Renal pelvis (tissue), 12 donors: Measurements from ENCODE around the gene C1D. TPM values are rescaled to one million over a fixed set of nuclear protein-coding genes. Genes with fewer than 3 reads are reported as not detected.
A peak's percentile ranks its signal among the peaks of the same experiment; 100 is the strongest.

Experiments used
- DNase-seq: peaks from one replicate; pipeline ENCODE4 v3.0.0-alpha.2; 2013
- long read RNA-seq, 16 experiments: transcript quantifications; one replicate each; lab custom pipeline, GENCODE V29; 2026
- polyA plus RNA-seq, 3 donors: library from polyadenylated mRNA; unstranded; fragments of 120-200 nt; gene quantifications; one replicate each; pipeline ENCODE4 v1.2.1, GENCODE V29; 2013; ENCODE audit not compliant: insufficient read length in 3 of 3

C1D gene, protein sequence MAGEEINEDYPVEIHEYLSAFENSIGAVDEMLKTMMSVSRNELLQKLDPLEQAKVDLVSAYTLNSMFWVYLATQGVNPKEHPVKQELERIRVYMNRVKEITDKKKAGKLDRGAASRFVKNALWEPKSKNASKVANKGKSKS
- polyA plus RNA-seq, result 10 to 100 TPM; 38.6 to 42.3 (median 40.1) TPM
- long read RNA-seq, donor 1, transcript C1D-201 (5 exons, 2,233 nt), result minor isoform, 18 of 73 reads
- long read RNA-seq, donor 1, transcript C1D-204 (5 exons, 736 nt), result major isoform, 26 of 73 reads
- long read RNA-seq, donor 1, partial matches to known transcripts, result 18 of 73 reads
- long read RNA-seq, donor 1, other reads (novel, unspliced or antisense), result 8 of 73 reads
- long read RNA-seq, donor 2, transcript C1D-201 (5 exons, 2,233 nt), result minor isoform, 22 of 96 reads
- long read RNA-seq, donor 2, transcript C1D-204 (5 exons, 736 nt), result major isoform, 41 of 96 reads
- long read RNA-seq, donor 2, partial matches to known transcripts, result 21 of 96 reads
- long read RNA-seq, donor 2, other reads (novel, unspliced or antisense), result 9 of 96 reads
- long read RNA-seq, donor 3, transcript C1D-201 (5 exons, 2,233 nt), result minor isoform, 23 of 83 reads
- long read RNA-seq, donor 3, transcript C1D-204 (5 exons, 736 nt), result major isoform, 29 of 83 reads
- long read RNA-seq, donor 3, partial matches to known transcripts, result 21 of 83 reads
- long read RNA-seq, donor 3, other reads (novel, unspliced or antisense), result 6 of 83 reads
- long read RNA-seq, donor 4, transcript C1D-204 (5 exons, 736 nt), result major isoform, 36 of 103 reads
- long read RNA-seq, donor 4, transcript C1D-201 (5 exons, 2,233 nt), result minor isoform, 25 of 103 reads
- long read RNA-seq, donor 4, partial matches to known transcripts, result 26 of 103 reads
- long read RNA-seq, donor 4, other reads (novel, unspliced or antisense), result 15 of 103 reads
- long read RNA-seq, donor 5, transcript C1D-204 (5 exons, 736 nt), result major isoform, 28 of 60 reads
- long read RNA-seq, donor 5, transcript C1D-201 (5 exons, 2,233 nt), result minor isoform, 17 of 60 reads
- long read RNA-seq, donor 5, partial matches to known transcripts, result 15 of 60 reads
- long read RNA-seq, donor 5, other reads (novel, unspliced or antisense), result 0 of 60 reads
- long read RNA-seq, donor 6, transcript C1D-204 (5 exons, 736 nt), result major isoform, 18 of 44 reads
- long read RNA-seq, donor 6, transcript C1D-201 (5 exons, 2,233 nt), result minor isoform, 15 of 44 reads
- long read RNA-seq, donor 6, partial matches to known transcripts, result 11 of 44 reads
- long read RNA-seq, donor 6, other reads (novel, unspliced or antisense), result 0 of 44 reads
- long read RNA-seq, donor 7, transcript C1D-201 (5 exons, 2,233 nt), result major isoform, 26 of 102 reads
- long read RNA-seq, donor 7, transcript C1D-204 (5 exons, 736 nt), result minor isoform, 24 of 102 reads
- long read RNA-seq, donor 7, partial matches to known transcripts, result 44 of 102 reads
- long read RNA-seq, donor 7, other reads (novel, unspliced or antisense), result 8 of 102 reads
- long read RNA-seq, donor 8, transcript C1D-204 (5 exons, 736 nt), result major isoform, 13 of 19 reads
- long read RNA-seq, donor 8, transcript C1D-201 (5 exons, 2,233 nt), result minor isoform, 6 of 19 reads
- long read RNA-seq, donor 8, partial matches to known transcripts, result 0 of 19 reads
- long read RNA-seq, donor 8, other reads (novel, unspliced or antisense), result 0 of 19 reads
- long read RNA-seq, donor 9, transcript C1D-204 (5 exons, 736 nt), result major isoform, 44 of 102 reads
- long read RNA-seq, donor 9, transcript C1D-201 (5 exons, 2,233 nt), result minor isoform, 21 of 102 reads
- long read RNA-seq, donor 9, partial matches to known transcripts, result 28 of 102 reads
- long read RNA-seq, donor 9, other reads (novel, unspliced or antisense), result 9 of 102 reads
- long read RNA-seq, donor 10, transcript C1D-204 (5 exons, 736 nt), result major isoform, 30 of 61 reads
- long read RNA-seq, donor 10, transcript C1D-201 (5 exons, 2,233 nt), result minor isoform, 19 of 61 reads
- long read RNA-seq, donor 10, partial matches to known transcripts, result 12 of 61 reads
- long read RNA-seq, donor 10, other reads (novel, unspliced or antisense), result 0 of 61 reads
- long read RNA-seq, donor 11, transcript C1D-204 (5 exons, 736 nt), result major isoform, 17 of 34 reads
- long read RNA-seq, donor 11, transcript C1D-201 (5 exons, 2,233 nt), result minor isoform, 7 of 34 reads
- long read RNA-seq, donor 11, partial matches to known transcripts, result 9 of 34 reads
- long read RNA-seq, donor 11, other reads (novel, unspliced or antisense), result 0 of 34 reads
- long read RNA-seq, donor 12, transcript C1D-201 (5 exons, 2,233 nt), result minor isoform, 27 of 122 reads
- long read RNA-seq, donor 12, transcript C1D-204 (5 exons, 736 nt), result major isoform, 51 of 122 reads
- long read RNA-seq, donor 12, partial matches to known transcripts, result 25 of 122 reads
- long read RNA-seq, donor 12, other reads (novel, unspliced or antisense), result 18 of 122 reads
- long read RNA-seq, donor 13, transcript C1D-201 (5 exons, 2,233 nt), result minor isoform, 15 of 57 reads
- long read RNA-seq, donor 13, transcript C1D-204 (5 exons, 736 nt), result major isoform, 27 of 57 reads
- long read RNA-seq, donor 13, partial matches to known transcripts, result 14 of 57 reads
- long read RNA-seq, donor 13, other reads (novel, unspliced or antisense), result 0 of 57 reads
- long read RNA-seq, donor 14, result 0 reads
- long read RNA-seq, donor 15, transcript C1D-201 (5 exons, 2,233 nt), result minor isoform, 20 of 86 reads
- long read RNA-seq, donor 15, transcript C1D-204 (5 exons, 736 nt), result major isoform, 44 of 86 reads
- long read RNA-seq, donor 15, partial matches to known transcripts, result 16 of 86 reads
- long read RNA-seq, donor 15, other reads (novel, unspliced or antisense), result 5 of 86 reads
- long read RNA-seq, donor 16, transcript C1D-204 (5 exons, 736 nt), result major isoform, 52 of 114 reads
- long read RNA-seq, donor 16, transcript C1D-201 (5 exons, 2,233 nt), result minor isoform, 26 of 114 reads
- long read RNA-seq, donor 16, partial matches to known transcripts, result 26 of 114 reads
- long read RNA-seq, donor 16, other reads (novel, unspliced or antisense), result 9 of 114 reads

DNA sequence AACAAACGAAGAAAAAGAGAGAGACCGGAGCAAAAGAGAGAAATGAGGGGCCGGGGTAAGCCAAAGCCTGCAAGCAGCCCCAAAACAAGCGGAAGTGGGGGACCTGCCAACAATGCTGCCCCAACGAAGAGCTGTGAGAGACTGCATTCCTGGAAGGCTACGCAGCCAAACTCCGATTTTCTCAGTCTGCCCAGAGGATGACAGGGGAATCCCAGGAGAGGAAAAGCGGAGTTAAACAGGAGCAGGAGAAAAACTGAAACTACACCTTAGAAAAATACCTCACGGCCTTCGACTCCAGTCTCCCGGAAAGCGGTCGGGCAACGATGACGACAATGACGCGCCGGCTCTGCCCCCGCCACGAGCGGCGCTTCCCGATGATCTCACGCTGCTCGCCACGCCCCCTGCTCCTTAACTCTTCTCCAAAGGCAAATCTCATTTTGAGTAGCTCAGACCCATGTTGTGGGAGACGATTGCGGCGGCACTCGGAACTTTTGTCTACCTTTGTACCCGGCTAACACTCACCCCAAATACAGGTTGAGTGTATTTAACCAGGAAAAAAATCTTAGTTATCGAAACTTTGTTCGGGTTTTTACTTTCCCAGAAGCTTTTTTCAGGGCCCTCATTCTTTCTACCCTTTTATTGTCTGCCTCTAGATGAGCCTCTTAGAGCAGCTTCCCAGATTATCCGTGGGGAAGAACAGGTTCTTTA, at the start of gene C1D:
C1D (minus strand) TSS at position 325 of the 708 bp plus-strand sequence. CDS start 15,694 bp downstream, outside the sequence.
- peak; percentile 94 for DNase-seq

DNA sequence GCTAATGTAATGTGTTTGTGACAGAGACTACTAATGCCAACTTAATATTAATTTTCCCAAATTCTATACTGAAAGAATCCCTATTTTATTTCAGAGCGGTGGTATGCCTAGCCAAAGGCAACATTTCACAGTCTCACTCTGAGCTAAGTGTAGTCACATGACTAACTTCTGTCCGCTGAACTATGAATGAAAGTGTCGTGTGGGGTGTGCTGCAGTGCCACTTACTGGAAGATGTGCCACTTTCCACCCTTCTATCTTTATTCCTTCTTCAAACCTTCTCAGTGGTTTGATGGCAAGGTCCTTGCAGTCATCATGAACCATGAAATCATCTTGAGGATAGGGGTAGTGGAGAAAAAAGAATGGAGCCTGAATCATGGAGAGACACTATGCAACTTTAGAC, 47.3 kb upstream of the C1D start:
- DNase-seq, result no peak

DNA sequence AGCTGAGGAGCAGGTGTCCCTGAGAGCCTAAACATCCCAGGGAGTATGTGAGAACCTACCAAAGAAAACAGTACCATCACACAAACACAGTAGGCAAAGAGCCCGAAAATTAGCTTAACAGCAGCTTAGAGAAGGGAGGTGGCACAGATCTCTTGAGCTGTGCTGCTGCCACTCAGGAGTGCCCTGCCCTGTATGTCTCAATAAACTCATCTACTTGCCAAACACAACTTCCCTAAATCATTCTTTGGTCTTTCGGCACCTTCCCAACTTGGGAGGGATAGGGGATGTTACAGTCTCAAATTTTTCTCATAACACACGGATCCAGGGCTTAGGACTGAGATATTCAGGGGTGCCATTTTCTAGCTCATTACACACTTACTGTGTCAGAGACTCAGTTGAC, 45.3 kb upstream of the C1D start:
- DNase-seq, result no peak

DNA sequence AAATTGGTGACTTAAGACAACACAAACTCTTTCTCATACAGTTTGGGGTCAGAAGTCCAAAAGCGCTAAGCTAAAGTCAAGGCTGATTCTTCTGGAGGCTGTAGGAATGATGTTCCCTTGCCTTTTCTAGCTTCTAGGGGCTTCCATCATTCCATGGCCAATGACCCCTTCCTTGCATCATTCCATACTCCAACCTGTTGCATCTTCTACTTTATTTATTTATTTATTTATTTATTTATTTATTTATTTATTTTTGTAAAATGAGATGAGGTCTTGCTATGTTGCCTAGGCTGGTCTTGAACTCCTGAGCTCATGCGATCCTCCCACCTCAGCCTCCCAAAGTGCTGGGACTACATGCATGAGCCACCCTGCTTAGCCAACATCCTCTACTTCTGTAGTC, 44.7 kb upstream of the C1D start:
- no peak for DNase-seq

DNA sequence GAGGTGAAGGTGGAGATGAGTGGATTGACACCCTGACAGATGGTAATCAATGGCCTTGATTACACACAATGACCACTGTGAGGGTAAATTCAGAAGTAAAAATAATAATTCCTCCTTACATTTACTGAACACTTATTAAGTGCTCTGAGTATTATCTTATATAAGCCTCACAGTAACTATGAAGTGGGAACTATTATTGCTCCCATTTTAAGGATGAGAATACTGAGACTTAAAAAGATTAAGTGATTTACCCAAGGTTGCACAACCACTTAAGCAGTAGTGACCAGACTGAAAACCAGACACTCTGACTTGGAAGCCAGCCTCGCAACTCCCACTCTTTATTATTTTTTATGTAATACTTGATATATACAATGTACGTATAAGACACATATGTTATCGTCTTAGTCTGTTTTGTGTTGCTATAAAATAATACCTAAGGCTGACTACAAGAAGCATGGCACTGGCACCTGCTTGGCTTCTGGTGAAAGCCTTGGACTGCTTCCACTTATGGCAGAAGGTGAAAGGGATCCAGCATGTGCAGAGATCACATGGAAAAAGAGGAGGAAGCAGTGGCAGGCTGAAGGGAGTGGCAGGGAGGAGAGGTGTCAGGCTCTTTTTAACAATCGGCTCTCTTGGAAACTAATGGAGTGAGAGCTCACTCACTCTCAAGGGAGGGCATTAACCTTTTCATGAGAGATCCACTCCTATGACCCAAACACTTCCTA, 41.5 kb upstream of the C1D start:
- no peak for DNase-seq

DNA sequence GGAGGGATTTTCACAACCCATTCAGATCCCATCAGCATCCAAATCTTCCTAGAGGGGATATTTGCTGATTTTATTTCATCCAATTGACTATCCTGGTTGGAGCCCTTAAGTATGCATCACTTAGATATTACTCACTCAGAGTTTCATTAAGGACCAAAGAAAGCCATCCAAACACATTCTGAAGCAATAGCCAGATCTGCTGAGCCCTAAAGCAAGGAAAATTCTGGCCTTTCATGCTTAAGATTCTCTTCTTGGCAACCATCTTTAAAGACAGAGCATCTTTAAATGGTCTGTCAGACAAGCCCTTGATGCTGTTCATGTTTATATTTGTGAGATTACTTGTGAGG, 40.9 kb upstream of the C1D start:
- DNase-seq, result no peak

DNA sequence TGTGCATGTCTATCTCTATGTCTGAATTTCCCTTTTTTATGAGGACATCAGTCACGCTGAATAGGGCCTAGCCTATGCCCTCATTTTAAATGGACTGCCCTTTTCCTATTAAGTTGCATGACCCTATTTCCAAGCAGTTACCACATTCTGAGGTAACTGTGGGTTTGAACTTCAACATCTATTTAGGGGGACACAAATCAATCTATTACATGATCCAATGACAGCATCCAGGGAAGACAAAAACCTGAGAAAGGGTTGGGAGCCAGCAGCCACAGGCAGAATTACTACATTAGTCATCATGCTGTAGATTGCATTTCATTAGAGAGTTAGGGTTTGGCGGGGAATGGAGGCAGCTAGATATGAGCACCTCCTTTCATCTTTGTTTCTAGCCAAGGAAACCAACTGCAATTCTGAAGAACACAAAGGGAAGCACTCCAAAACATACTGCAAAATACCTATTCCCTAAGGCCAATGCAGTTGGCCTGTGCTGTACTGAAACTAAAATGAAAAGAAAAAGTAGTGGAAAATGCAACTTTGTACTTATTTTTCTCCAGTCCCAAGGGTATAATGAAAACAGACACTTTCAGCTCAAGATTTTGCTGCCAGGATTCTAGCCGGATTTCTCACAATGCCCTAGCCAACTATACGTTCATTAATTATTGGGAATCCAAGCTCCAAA, 40.4 kb upstream of the C1D start:
- no peak for DNase-seq

DNA sequence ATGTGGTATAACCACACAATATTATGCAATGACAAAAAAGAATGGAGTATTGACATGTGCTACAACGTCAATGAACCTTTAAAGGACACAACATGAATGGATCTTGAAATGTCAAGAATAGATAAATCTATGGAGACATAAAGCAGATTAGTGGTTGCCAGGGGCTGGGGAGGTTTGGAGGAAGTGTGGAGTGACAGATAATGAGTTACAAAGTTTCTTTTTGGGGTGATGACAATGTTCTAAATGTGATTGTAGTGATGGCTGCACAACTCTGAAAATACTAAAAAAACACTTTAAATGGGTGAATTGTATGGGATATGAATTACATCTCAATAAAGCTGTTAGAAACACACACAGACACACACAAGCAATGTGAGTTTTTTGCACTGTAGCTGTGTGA, 37.4 kb upstream of the C1D start:
- no peak for DNase-seq

DNA sequence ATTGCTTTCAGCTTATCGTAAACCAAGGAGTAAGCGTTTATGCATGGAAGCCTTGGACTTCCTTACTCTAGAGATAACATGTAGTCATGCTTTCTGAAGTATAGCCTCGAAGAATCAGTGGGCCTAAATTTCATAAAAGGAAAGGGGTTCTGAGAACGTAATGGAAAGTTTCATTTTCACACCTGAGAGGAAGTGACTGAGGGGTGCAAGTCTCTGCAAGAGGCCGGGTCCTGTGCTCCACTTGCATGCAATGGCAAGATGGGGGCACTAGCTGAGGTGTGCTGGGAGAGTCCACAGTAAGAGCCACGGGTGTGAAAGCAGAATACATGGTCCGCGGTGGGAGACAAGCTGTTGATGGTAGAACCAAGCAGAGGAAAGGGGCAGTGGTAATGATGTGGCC, 36.5 kb upstream of the C1D start:
- no peak for DNase-seq

DNA sequence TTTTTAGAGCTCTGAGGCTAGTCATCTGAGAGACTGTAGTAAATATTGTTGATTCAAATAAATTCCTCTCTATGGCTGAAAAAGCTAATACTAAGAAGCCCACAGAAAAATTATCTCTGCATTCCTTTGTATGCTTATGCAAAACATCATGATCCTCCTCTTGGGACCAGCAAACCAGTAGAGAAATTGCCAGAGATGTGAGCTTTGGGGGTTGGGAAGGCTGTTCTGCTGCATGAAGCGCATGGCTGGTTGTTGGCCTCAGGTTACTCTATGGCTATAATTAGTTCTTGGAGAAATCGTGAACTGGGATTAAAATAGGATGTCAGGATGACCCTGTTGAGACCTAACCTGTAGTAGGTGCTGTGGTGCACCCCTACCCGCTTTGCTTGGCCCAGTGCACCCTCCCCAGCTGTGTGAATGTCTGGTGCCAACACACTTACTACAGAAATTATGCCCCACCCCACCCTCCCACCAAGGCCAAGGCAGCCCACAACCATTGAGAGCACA, 35.5 kb upstream of the C1D start:
- DNase-seq, result no peak

DNA sequence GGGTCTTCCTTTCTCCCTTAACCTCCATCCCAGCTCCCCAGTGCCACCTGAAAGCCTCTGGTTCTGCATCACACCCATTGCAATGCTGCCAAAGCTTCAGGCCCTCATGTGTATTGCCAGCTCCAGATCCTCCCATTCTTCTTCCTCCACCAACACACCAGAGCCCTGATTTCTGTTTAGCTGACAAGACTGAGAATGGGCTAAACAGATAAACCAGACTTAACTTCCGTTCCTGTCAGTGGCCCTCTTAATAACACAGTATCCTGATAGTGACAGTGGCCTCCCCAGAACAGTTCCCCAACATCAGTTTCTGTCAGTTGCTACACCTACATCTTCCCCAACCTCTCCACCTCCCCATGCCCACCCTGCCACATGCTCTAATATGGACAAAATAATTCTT, 31.3 kb upstream of the C1D start:
- DNase-seq, result no peak

DNA sequence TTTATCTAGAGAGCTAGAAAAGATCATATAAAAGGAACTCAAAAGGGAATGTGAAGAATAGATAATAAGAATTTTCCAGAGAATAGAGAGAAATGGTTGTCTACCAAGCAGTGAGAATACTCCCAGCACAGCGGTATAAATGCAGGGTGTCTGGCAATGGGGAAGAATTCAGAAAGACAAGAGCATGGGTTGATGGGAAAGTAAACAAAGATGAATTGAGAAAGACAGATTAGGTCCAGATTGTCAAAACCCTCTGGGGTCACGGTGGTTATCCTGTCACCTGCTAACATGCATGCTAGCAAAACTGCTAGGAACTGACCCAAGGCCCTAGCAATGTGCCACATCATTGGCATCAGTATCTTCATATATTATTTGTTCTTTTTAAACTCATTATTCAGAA, 30.8 kb upstream of the C1D start:
- DNase-seq, result no peak

DNA sequence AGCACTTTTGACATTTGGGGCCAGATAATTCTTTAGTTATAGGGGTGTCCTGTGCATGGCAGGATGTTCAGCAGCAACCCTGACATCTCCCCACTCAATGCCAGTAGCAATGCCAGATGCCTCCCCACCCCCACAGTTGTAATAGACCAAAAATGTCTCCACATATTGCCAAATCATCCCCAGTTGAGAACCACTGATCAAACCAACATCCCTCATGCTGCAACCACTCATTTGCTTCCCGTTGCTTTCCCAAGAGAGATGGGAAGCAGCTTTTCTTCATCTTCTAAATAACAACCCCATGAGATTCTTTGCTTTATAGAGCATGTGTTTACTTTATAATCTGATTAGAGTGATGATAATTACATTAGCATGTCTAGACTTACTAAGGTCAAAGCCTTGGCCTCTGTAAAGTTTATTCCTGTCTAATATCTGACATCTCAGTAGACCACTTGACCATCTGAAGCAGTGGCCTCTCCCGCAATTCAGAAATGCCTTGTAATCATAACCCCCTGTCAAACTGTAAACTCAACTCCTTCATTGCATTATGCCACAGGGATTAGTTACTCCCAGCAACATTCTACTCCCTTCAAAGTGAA, 28.7 kb upstream of the C1D start:
- peak; percentile 15 for DNase-seq

DNA sequence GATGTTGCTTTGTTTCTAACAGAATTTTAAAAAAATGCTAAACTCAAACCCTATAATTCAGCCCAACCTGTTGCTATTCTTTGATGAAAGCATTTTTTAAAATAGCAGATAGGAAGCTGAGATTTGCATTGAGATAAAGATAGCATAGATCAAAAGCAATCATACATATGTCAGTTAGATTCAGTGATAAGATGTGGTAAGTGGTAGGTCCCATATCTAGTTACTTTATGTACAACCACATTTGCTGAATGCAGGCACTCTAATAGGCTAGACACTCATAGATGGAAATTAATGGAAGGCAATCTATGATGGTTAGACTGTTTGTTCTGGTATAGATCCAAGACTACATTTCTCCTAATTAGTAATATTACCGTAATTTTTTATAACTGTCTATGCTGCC, 27.2 kb upstream of the C1D start:
- DNase-seq, result no peak

DNA sequence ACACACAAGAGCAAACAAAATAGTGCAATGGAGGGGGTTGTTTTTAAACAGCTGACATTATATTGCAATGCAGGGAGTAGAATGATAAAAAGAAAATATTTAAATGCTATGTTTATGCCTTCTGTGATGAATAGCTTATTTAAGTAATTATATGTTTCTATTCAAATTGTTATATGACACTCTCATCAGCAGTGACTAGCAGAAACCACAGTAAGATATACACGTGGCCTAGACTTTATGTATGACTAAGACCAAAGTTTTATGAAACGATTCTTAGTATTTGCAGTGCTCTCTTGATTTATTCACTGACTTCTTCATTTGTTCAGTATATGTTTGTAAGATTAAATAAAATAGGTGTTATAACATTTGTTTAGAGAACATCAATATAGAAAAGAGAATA, 26.1 kb upstream of the C1D start:
- no peak for DNase-seq

DNA sequence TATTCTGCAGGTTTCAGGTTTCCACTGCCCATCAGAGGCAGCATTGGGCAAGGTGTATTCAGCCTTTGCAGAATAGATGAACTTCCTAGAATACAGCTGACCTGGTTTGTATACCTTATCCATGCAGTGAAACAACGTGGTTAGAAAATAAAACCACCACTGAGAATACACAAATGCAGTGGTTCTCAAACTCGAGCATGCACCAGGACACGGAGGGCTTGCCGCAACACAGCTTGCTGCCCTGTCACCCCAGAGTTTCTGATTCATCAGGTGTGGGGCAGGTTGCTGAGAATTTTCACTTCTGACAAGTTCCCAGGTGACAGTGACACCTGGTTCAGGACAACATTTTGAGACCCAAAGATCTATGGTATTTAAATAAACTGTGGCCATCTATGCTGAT, 23.4 kb upstream of the C1D start:
- no peak for DNase-seq
